Mucosa of rectum (tissue), 2 donors: ENCODE results near the gene MAP9.

ENCODE experiments used
- H3K27ac ChIP-seq, 2 donors: one replicate each; pipeline ENCODE4 v1.7.0; 2013; ENCODE audit warnings: inconsistent platforms in 2 of 2, low read depth in 2 of 2, low read length in 2 of 2
- H3K27me3 ChIP-seq, 2 donors: one replicate each; pipeline ENCODE4 v1.7.0; 2013; ENCODE audit warnings: low read length in 2 of 2; ENCODE audit not compliant: control insufficient read depth in 2 of 2, insufficient read depth in 2 of 2
- H3K36me3 ChIP-seq, 2 donors: one replicate each; pipeline ENCODE4 v1.7.0; 2013; ENCODE audit warnings: low read length in 2 of 2; ENCODE audit not compliant: control insufficient read depth in 2 of 2, insufficient read depth in 2 of 2
- H3K4me1 ChIP-seq, 2 donors: one replicate each; pipeline ENCODE4 v1.7.0; 2013; ENCODE audit warnings: low read length in 2 of 2, mild to moderate bottlenecking in 1 of 2; ENCODE audit not compliant: control insufficient read depth in 2 of 2, insufficient read depth in 2 of 2
- H3K4me3 ChIP-seq, 2 donors: one replicate each; pipeline ENCODE4 v1.7.0; 2013; ENCODE audit warnings: low read length in 2 of 2
- H3K9ac ChIP-seq, 2 donors: one replicate each; pipeline ENCODE4 v1.7.0; 2013; ENCODE audit warnings: low read length in 2 of 2, low read depth in 1 of 2, mild to moderate bottlenecking in 1 of 2
- H3K9me3 ChIP-seq, 2 donors: one replicate each; pipeline ENCODE4 v1.7.0; 2013; ENCODE audit warnings: low read length in 2 of 2; ENCODE audit not compliant: control insufficient read depth in 2 of 2
- donor health status: healthy.
- donor health status: Normal muscosa, but diverticular disease.

MAP9 gene

GRCh38 chr4:155403886-155404285 is 27.1 kb upstream of the MAP9 start:
- H3K4me1 ChIP-seq = no peaks in the 10 kb centered on the region
- H3K27me3 ChIP-seq = peaks cover 2 to 4% of the 10 kb centered on the region in 2 donors
- H3K36me3 ChIP-seq = no peaks in the 10 kb centered on the region
- no peak overlapping the region for H3K9ac ChIP-seq
- no peak overlapping the region for H3K4me3 ChIP-seq
- H3K9me3 ChIP-seq = no peaks in the 10 kb centered on the region
- H3K27ac ChIP-seq = no peak overlapping the region

- no peak overlapping the region for H3K27ac ChIP-seq
These were observed 26.2 kb upstream of the MAP9 start for GRCh38 chr4:155402941-155403340.

GRCh38 chr4:155400893-155401292 is 24.1 kb upstream of the MAP9 start:
- H3K9ac ChIP-seq = no peak overlapping the region
- H3K4me1 ChIP-seq = no peaks in the 10 kb centered on the region
- no peaks in the 10 kb centered on the region for H3K36me3 ChIP-seq
- H3K4me3 ChIP-seq = no peak overlapping the region
- no peaks in the 10 kb centered on the region for H3K9me3 ChIP-seq
- no peak overlapping the region for H3K27ac ChIP-seq
- peaks cover 1 to 2% of the 10 kb centered on the region in 2 donors for H3K27me3 ChIP-seq

More at GRCh38 chr4:155402941-155403340, 26.2 kb upstream of the MAP9 start:
- H3K27me3 ChIP-seq = peaks cover 2 to 4% of the 10 kb centered on the region in 2 donors
- no peak overlapping the region for H3K4me3 ChIP-seq
- no peaks in the 10 kb centered on the region for H3K4me1 ChIP-seq
- H3K9ac ChIP-seq = no peak overlapping the region
- H3K9me3 ChIP-seq = no peaks in the 10 kb centered on the region
- H3K36me3 ChIP-seq = no peaks in the 10 kb centered on the region

- no peaks in the 10 kb centered on the region for H3K4me1 ChIP-seq
- no peak overlapping the region for H3K9ac ChIP-seq
- no peak overlapping the region for H3K27ac ChIP-seq
- H3K36me3 ChIP-seq = no peaks in the 10 kb centered on the region
- H3K27me3 ChIP-seq = peaks cover 0 to 2% of the 10 kb centered on the region in 2 donors
- no peaks in the 10 kb centered on the region for H3K9me3 ChIP-seq
- H3K4me3 ChIP-seq = no peak overlapping the region
These were observed 23.4 kb upstream of the MAP9 start for GRCh38 chr4:155399974-155400697.

GRCh38 chr4:155392481-155393184 is 15.9 kb upstream of the MAP9 start:
- no peaks in the 10 kb centered on the region for H3K27me3 ChIP-seq
- no peak overlapping the region for H3K4me3 ChIP-seq
- no peak overlapping the region for H3K9ac ChIP-seq
- no peaks in the 10 kb centered on the region for H3K4me1 ChIP-seq
- no peaks in the 10 kb centered on the region for H3K9me3 ChIP-seq
- H3K27ac ChIP-seq = no peak overlapping the region
- H3K36me3 ChIP-seq = no peaks in the 10 kb centered on the region

- H3K27me3 ChIP-seq = no peaks in the 10 kb centered on the region
- H3K9ac ChIP-seq = no peak overlapping the region
- H3K4me3 ChIP-seq = no peak overlapping the region
- no peaks in the 10 kb centered on the region for H3K4me1 ChIP-seq
- H3K27ac ChIP-seq = no peak overlapping the region
- no peaks in the 10 kb centered on the region for H3K36me3 ChIP-seq
- H3K9me3 ChIP-seq = no peaks in the 10 kb centered on the region
These were observed 15.2 kb upstream of the MAP9 start for GRCh38 chr4:155391932-155392331.

GRCh38 chr4:155388162-155388561 is 11.4 kb upstream of the MAP9 start:
- Histone ChIP-seq H3K4me3 (no peak overlapping the region), H3K36me3 (no peaks in the 10 kb centered on the region), H3K9ac (no peak overlapping the region), H3K27ac (no peak overlapping the region), H3K27me3 (no peaks in the 10 kb centered on the region), H3K9me3 (no peaks in the 10 kb centered on the region), H3K4me1 (no peaks in the 10 kb centered on the region)

GRCh38 chr4:155383541-155383940 is 6.8 kb upstream of the MAP9 start:
- H3K9ac ChIP-seq = no peak overlapping the region
- H3K27me3 ChIP-seq = no peaks in the 10 kb centered on the region
- H3K4me3 ChIP-seq = no peak overlapping the region
- no peak overlapping the region for H3K27ac ChIP-seq
- no peaks in the 10 kb centered on the region for H3K36me3 ChIP-seq
- no peaks in the 10 kb centered on the region for H3K9me3 ChIP-seq
- no peaks in the 10 kb centered on the region for H3K4me1 ChIP-seq

GRCh38 chr4:155377276-155377675 is 511 bp upstream of the MAP9 start:
- H3K9ac ChIP-seq = no peak overlapping the region
- no peaks in the 10 kb centered on the region for H3K9me3 ChIP-seq
- H3K4me1 ChIP-seq = no peaks in the 10 kb centered on the region
- no peaks in the 10 kb centered on the region for H3K36me3 ChIP-seq
- H3K4me3 ChIP-seq = peak overlapping the region in 1 of 2 donors; percentile 71
- no peak overlapping the region for H3K27ac ChIP-seq
- no peaks in the 10 kb centered on the region for H3K27me3 ChIP-seq

- Histone ChIP-seq H3K36me3 (no peaks in the 10 kb centered on the region), H3K9ac (no peak overlapping the region), H3K27ac (no peak overlapping the region), H3K27me3 (no peaks in the 10 kb centered on the region), H3K4me1 (no peaks in the 10 kb centered on the region), H3K4me3 (no peak overlapping the region), H3K9me3 (no peaks in the 10 kb centered on the region)
These were observed 5.2 kb downstream of the MAP9 start for GRCh38 chr4:155371432-155372043.
